IPS DF 4.7 (cell line): ENCODE measurements around the gene ARHGDIB.

Source experiments
- DNase-seq: peaks from one replicate; pipeline ENCODE4 v3.0.0-alpha.2; 2013; ENCODE audit warnings: low spot score; ENCODE audit errors: extremely low read depth

The ARHGDIB gene

DNA sequence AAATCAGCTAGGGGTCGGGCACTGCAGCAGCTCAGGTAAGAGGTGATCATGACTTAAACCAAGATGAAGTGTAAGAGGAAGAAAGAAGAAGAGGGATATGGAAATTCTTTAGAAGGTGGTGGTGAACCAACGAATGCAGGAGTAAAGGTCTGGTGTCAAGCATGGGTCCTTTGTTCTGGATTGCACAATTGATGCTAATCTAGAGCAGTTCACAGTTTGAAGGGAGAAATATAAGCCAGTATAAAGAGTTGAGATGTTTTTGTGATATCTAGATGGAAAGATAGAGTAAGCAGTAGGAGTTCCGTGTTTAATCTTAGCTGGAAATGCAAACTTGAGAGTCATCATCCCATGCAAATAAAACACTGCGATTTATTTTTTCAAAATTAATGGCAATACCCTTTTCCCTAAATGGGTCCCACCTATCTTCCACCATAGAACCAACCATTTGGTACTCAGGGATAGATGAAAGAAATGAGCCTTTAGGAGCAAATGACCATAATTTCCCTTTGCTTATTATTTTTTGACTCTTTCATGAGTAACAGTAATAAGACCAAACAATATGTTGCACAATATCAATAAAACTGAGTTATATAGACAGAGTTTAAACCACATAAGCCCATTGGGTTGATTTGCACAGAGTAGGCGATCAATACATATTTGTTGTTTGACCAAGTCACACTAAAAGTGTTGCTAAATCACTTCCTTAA, 60.7 kb downstream of the ARHGDIB start:
- no peak for DNase-seq

DNA sequence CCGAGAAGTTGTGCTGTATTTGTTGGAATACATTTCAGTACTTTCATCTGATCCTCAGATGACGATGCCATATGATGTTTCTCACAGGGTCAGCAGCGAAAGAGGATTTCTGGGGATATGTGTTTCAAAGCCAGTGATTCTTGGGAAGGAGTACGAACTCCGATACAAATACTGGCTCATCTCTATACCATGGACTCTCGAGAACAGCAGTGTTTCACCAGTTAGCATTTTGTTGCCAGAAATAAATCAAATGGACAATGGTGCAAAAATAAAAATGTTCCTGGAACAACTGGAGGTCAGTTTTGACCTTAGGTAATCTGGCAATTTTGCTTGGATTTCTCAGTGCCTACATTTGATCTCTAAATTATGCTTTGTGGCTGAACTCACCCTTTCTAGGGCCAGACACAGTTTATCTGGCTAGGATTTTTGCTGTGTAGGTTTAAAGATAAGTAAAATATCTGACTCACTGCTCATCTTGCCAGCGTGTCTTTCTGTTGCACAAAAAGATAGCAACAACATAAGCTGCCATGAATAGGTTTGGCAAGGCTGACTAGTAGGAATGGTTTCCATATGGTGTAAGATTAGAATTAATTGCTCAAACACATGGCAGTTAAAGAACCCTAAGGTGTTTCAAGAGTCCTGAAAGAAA, 64.8 kb downstream of the ARHGDIB start:
- no peak for DNase-seq

DNA sequence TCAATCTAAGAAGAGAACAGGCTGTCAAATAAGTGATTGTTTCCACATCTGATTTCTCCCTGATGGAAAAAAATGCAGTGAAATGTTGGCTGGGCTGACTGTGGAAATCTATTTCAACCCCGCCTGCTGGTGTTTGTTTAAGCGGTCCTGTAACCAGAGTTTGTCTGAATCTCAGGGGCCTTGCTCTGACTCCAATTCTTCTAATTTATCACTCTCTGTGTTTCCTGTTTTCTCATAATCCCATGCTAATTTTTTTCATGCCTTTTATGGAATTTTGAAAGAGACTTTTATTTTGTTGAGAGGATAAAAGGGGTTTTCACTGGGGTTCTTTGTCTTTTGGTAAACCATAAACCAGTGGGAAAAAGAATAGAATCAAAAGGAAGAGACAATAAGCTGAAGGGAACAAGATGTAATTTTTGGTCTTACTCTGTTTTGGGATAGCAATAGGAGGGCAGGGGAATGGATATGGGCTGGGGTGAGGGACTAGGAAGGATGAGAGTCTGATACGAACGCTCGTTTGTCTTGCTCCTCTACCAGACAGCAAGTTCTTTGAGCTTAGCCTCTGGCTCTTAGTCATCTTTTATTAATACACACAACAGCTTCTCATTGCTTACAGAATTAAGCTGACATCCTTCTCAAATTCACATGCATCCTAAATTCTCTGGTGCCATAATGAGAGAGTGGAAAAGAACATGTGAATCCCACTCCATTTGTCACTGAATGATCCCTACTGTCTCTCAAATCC, 67.7 kb downstream of the ARHGDIB start:
- no peak for DNase-seq

DNA sequence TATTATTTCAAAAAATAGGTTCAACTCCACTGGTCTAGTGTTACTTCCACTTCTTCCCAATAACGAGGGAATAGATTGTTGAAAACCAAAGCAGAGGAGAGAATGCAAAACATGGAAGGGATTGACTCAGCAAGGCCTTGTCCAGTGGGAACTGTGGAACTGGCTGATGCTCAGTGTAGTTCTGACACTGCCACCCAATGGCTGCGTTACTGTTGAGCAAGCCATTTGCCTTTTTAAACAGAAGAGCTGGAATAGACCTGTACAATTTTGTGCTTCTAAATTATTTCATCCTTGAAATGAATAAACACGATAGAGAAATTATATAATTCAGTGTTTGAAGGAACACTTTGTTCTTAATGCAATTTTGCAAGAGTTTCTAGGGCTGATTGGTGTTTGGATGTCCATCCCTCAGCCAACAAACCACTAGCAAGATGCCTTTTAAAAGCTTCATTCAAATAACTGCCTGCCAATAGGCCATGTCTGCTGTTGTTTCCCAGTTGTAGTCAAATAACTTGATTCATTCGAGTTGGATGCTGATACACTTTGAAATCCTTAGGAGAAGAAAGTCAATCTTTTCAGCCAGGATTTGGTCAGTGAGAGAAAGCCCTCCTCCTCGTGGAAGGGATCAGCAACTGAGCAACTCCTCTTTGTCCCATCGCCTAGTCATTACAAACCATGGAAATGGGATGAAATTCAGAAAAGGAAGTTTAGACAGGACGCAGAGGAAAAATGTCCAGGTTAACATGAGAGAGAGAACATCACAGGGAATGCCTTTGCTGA, 68.5 kb downstream of the ARHGDIB start:
- DNase-seq: no peak
